HUES6 (cell line): Measurements from ENCODE around the gene TTC28.

Experiments used
- H3K27ac ChIP-seq: 2 replicates; pipeline ENCODE4 v1.7.0; 2013; ENCODE audit warnings: low read depth, mild to moderate bottlenecking, low read length, inconsistent platforms
- H3K27me3 ChIP-seq: 2 replicates; pipeline ENCODE4 v1.6.1; 2013; ENCODE audit warnings: low read length; ENCODE audit not compliant: control insufficient read depth, insufficient read depth
- H3K36me3 ChIP-seq: 2 replicates; pipeline ENCODE4 v1.6.1; 2013; ENCODE audit warnings: low read length; ENCODE audit not compliant: control insufficient read depth, insufficient read depth
- H3K4me1 ChIP-seq: 2 replicates; pipeline ENCODE4 v1.6.1; 2013; ENCODE audit warnings: low read length; ENCODE audit not compliant: control insufficient read depth, insufficient read depth
- H3K4me3 ChIP-seq: 2 replicates; pipeline ENCODE4 v1.5.1; 2013; ENCODE audit warnings: low read depth, low read length
- H3K9ac ChIP-seq: one replicate; pipeline ENCODE4 v1.6.1; 2013; ENCODE audit warnings: mild to moderate bottlenecking, low read length
- H3K9me3 ChIP-seq: 2 replicates; pipeline ENCODE4 v1.6.1; 2013; ENCODE audit warnings: low read depth, low read length; ENCODE audit not compliant: control insufficient read depth, insufficient read depth

TTC28 gene

DNA sequence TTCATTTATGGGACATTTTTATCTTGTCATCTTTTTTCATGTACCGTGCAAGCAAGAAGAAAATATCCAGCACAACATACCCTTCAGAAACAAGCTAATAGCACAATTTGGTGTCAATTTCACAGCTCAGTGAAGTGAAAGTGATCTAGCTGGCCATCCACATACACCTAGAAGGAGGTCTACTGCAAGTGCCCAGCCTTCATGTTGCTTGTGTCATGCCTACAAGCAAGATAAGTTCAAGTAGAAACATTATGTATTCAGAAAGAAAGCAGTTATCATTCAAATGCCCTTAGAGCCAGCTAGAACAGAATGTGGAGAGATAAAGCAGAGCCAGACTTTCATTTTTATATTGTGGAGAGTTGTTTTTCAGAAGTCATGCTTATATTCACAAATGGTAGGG is 434.9 kb downstream of the TTC28 start:
- Histone ChIP-seq H3K27me3 (peaks cover 32% of the 10 kb centered on the region), H3K9ac (no peak overlapping the region), H3K4me1 (peaks cover 43% of the 10 kb centered on the region), H3K4me3 (no peak overlapping the region), H3K27ac (no peak overlapping the region), H3K9me3 (no peaks in the 10 kb centered on the region), H3K36me3 (no peaks in the 10 kb centered on the region)

DNA sequence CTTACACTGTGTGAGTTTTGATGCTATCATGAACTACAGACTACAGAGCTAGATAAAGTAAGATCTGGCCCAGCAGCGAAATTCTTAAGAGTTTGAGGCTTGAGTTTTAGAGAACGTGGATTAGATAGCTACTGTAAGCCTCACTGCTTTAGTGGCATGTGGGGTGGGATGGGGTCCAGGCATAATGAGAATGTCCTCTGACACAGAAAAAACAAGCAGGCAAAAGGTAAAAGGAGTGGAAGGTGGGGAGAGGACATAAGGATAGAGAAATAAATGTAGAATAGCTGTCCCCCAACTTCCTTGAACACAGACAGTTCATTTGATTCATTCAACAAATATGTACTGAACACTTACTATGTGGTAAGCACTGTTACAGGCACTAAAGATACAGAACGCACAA is 436.1 kb downstream of the TTC28 start:
- Histone ChIP-seq H3K9me3 (no peaks in the 10 kb centered on the region), H3K4me3 (no peak overlapping the region), H3K4me1 (peaks cover 39% of the 10 kb centered on the region), H3K9ac (no peak overlapping the region), H3K36me3 (no peaks in the 10 kb centered on the region), H3K27ac (no peak overlapping the region), H3K27me3 (peaks cover 20% of the 10 kb centered on the region)

DNA sequence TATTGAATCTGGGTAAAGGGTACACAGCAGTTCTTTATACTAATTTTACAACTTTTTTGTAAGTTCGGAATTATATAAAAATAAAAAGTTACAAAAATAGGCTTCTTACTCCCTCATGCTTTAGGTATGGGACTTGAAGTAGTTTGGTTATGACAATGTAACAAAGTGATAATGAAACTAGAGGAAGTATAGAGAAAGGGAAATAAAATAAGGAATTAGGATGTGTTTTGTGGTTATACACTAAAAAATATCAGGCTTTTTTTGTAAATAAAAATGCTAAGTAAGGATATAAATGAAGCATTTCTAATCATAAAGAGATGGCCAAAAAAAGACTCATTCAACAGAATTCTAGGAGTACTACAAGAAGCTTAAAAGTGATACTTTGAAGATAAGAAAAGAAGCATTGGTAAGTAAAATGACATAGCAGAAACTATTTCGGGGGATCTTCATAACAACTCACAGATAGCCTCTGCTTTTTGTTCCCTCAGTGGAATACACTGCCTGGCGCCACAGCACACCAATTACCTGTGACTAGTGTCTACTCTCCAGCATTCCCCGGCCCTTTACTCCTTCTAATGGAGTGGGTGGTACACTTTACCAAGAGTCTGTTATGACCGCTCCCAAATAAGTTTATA is 437.9 kb downstream of the TTC28 start:
- H3K9ac ChIP-seq: no peak overlapping the region
- H3K27ac ChIP-seq: no peak overlapping the region
- 0 out of 2 replicates have a peak, but pooled peaks cover 2% of the 10 kb centered on the region for H3K9me3 ChIP-seq
- no peak overlapping the region for H3K4me3 ChIP-seq
- H3K36me3 ChIP-seq: no peaks in the 10 kb centered on the region
- peaks cover 23% of the 10 kb centered on the region; the same call in 1 of the 2 replicates for H3K4me1 ChIP-seq
- H3K27me3 ChIP-seq: peaks cover 12% of the 10 kb centered on the region

GRCh38 chr22:28239941-28240340 is 439.7 kb downstream of the TTC28 start:
- no peak overlapping the region for H3K27ac ChIP-seq
- H3K4me3 ChIP-seq: no peak overlapping the region
- no peak overlapping the region for H3K9ac ChIP-seq
- H3K27me3 ChIP-seq: no peaks in the 10 kb centered on the region
- 0 out of 2 replicates have a peak, but pooled peaks cover 2% of the 10 kb centered on the region for H3K9me3 ChIP-seq
- no peaks in the 10 kb centered on the region for H3K36me3 ChIP-seq
- H3K4me1 ChIP-seq: peaks cover 5% of the 10 kb centered on the region; the same call in 1 of the 2 replicates

DNA sequence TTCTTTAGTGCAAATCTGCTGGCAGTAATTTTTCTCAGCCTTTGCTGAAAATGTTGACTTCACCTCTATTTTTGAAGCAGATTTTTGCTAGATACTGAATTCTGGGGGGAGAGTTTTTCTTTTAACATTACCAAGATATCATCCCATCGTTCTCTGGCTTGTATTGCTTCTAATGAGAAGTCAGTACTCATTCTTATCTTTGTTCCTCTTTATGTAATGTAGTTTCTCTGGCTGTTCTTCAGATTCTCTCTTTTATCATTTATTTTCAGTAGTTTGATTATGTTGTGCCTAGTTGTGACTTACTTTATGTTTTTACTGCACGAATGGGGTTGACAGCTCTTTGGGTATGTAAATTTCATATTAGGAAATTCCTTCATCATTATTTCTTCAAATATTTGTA is 441.9 kb downstream of the TTC28 start:
- no peaks in the 10 kb centered on the region for H3K27me3 ChIP-seq
- H3K27ac ChIP-seq: no peak overlapping the region
- no peaks in the 10 kb centered on the region for H3K36me3 ChIP-seq
- H3K9me3 ChIP-seq: 0 out of 2 replicates have a peak, but pooled peaks cover 2% of the 10 kb centered on the region
- H3K4me1 ChIP-seq: no peaks in the 10 kb centered on the region
- H3K4me3 ChIP-seq: no peak overlapping the region
- H3K9ac ChIP-seq: no peak overlapping the region

- Histone ChIP-seq H3K4me1 (0 out of 2 replicates have a peak, but pooled peaks cover 2% of the 10 kb centered on the region), H3K27ac (no peak overlapping the region), H3K36me3 (no peaks in the 10 kb centered on the region), H3K9me3 (0 out of 2 replicates have a peak, but pooled peaks cover 2% of the 10 kb centered on the region), H3K4me3 (no peak overlapping the region), H3K27me3 (no peaks in the 10 kb centered on the region), H3K9ac (no peak overlapping the region)
These were observed 442.5 kb downstream of the TTC28 start for GRCh38 chr22:28237112-28237511.

GRCh38 chr22:28232204-28232603 is 447.4 kb downstream of the TTC28 start:
- Histone ChIP-seq H3K9me3 (no peaks in the 10 kb centered on the region), H3K27ac (no peak overlapping the region)

GRCh38 chr22:28231441-28231840 is 448.2 kb downstream of the TTC28 start:
- H3K4me3 ChIP-seq: no peak overlapping the region
- no peaks in the 10 kb centered on the region for H3K27me3 ChIP-seq

More at GRCh38 chr22:28232204-28232603, 447.4 kb downstream of the TTC28 start:
- H3K36me3 ChIP-seq: no peaks in the 10 kb centered on the region
- no peaks in the 10 kb centered on the region for H3K27me3 ChIP-seq
- H3K4me3 ChIP-seq: no peak overlapping the region
- no peak overlapping the region for H3K9ac ChIP-seq
- H3K4me1 ChIP-seq: peaks cover 13% of the 10 kb centered on the region; the same call in 1 of the 2 replicates

GRCh38 chr22:28230671-28231070 is 449.0 kb downstream of the TTC28 start:
- H3K4me3 ChIP-seq: no peak overlapping the region
- no peaks in the 10 kb centered on the region for H3K9me3 ChIP-seq
- peaks cover 13% of the 10 kb centered on the region; the same call in 1 of the 2 replicates for H3K4me1 ChIP-seq
- H3K9ac ChIP-seq: no peak overlapping the region
- H3K36me3 ChIP-seq: no peaks in the 10 kb centered on the region
- no peaks in the 10 kb centered on the region for H3K27me3 ChIP-seq
- H3K27ac ChIP-seq: no peak overlapping the region

More at GRCh38 chr22:28231441-28231840, 448.2 kb downstream of the TTC28 start:
- Histone ChIP-seq H3K9ac (no peak overlapping the region), H3K27ac (no peak overlapping the region), H3K36me3 (no peaks in the 10 kb centered on the region), H3K9me3 (no peaks in the 10 kb centered on the region), H3K4me1 (peaks cover 13% of the 10 kb centered on the region; the same call in 1 of the 2 replicates)

DNA sequence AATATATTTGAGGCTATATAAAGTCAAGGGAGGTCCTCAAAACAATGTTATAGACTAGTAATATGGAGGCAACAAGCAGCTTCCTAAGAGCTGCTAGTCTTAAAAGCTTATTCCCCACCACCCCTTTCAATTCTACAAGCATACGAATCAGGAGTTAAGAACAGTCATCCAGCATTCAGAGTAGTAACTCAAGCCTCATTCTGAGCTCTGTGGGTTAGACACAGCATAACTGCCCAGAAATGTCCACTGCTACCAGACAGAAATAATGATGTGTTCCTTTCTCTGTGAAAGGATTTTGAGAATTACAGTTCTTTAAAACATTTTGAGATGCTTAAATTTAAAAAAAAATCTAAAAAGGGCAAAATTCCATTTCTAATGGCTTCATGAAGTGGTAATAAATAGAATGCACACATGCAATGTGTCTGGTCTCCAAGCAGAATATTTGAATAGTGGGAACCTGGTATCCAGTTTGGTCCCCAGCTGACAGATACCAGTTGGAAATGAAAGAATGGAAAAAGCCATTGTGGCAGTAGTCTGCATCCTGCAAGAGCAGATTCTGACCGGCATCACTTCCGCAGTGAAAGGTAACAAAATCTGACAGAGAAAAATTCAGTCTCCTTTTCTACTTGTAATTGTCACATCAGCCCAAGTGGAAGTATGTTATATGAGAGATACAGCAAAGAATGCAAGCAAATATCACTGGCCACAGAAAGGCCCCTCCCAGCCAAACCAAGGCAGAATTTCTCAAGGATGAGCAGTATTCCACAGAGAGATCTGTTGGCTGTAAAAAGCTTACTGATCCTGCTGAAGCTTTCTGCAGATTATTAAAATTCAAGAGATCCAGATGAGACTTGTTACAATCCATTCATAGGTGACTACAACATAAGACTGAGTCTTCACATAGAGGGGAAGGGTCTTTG is 449.8 kb downstream of the TTC28 start:
- Histone ChIP-seq H3K4me3 (no peak overlapping the region), H3K4me1 (peaks cover 13% of the 10 kb centered on the region; the same call in 1 of the 2 replicates), H3K9me3 (no peaks in the 10 kb centered on the region), H3K36me3 (no peaks in the 10 kb centered on the region), H3K9ac (no peak overlapping the region), H3K27me3 (no peaks in the 10 kb centered on the region), H3K27ac (no peak overlapping the region)

GRCh38 chr22:28223826-28224225 is 455.8 kb downstream of the TTC28 start:
- no peaks in the 10 kb centered on the region for H3K27me3 ChIP-seq
- no peak overlapping the region for H3K27ac ChIP-seq
- H3K4me3 ChIP-seq: no peak overlapping the region
- no peaks in the 10 kb centered on the region for H3K36me3 ChIP-seq
- H3K4me1 ChIP-seq: no peaks in the 10 kb centered on the region
- no peaks in the 10 kb centered on the region for H3K9me3 ChIP-seq
- H3K9ac ChIP-seq: no peak overlapping the region
